Stimulated activated CD8-positive, alpha-beta memory T cell treated with anti-CD3 and anti-CD28 coated beads, Interleukin-12 subunit alpha, Interleukin-12 subunit beta, amount 100 ng/mL, for 4 hours (primary cell): ENCODE results near the gene C19orf85.
"Not testable (repeated sequence)": the region's sequence is repeated elsewhere in the genome, so short reads cannot be mapped to it uniquely, and the experiment has no call there.

ENCODE experiments used
- DNase-seq: peaks from one replicate; pipeline ENCODE4 v3.0.0-alpha.2; 2020; ENCODE audit warnings: low read depth

The C19orf85 gene

GRCh38 chr19:55440411-55441105 lies 24.0 kb downstream of the C19orf85 start:
- DNase-seq: no peak

- DNase-seq: no peak
Observed at GRCh38 chr19:55439052-55439451, 25.5 kb downstream of the C19orf85 start.

GRCh38 chr19:55437410-55437809 lies 27.1 kb downstream of the C19orf85 start:
- DNase-seq: no peak

- DNase-seq: no peak
Observed at GRCh38 chr19:55436847-55437246, 27.7 kb downstream of the C19orf85 start.

GRCh38 chr19:55435020-55435419 lies 29.5 kb downstream of the C19orf85 start:
- no peak for DNase-seq

- no peak for DNase-seq
Observed at GRCh38 chr19:55434356-55434919, 30.1 kb downstream of the C19orf85 start.

- no peak for DNase-seq
Observed at GRCh38 chr19:55433292-55433691, 31.3 kb downstream of the C19orf85 start.

GRCh38 chr19:55432241-55432959 lies 32.2 kb downstream of the C19orf85 start:
- DNase-seq: no peak

GRCh38 chr19:55431183-55431582 lies 33.4 kb downstream of the C19orf85 start:
- no peak for DNase-seq

GRCh38 chr19:55426042-55426441 lies 38.5 kb downstream of the C19orf85 start:
- no peak for DNase-seq

GRCh38 chr19:55424518-55424917 lies 40.0 kb downstream of the C19orf85 start:
- no peak for DNase-seq

GRCh38 chr19:55423225-55424005 lies 41.1 kb downstream of the C19orf85 start:
- DNase-seq: no peak

- DNase-seq: not testable (repeated sequence)
Observed at GRCh38 chr19:55421281-55421680, 43.3 kb downstream of the C19orf85 start.

- no peak for DNase-seq
Observed at GRCh38 chr19:55419624-55420236, 44.8 kb downstream of the C19orf85 start.

GRCh38 chr19:55419103-55419502 lies 45.4 kb downstream of the C19orf85 start:
- DNase-seq: no peak

- no peak for DNase-seq
Observed at GRCh38 chr19:55418185-55418584, 46.4 kb downstream of the C19orf85 start.
